GM23248 (cell line): ENCODE measurements around the gene TNIK.

ENCODE experiments used
- EZH2 ChIP-seq: fragments of 200-600 bp; sonication (generic); IDR thresholded peaks from 2 replicates; pipeline ENCODE4 v1.6.1; 2018; ENCODE audit warnings: antibody characterized with exemption, mild to moderate bottlenecking; ENCODE audit not compliant: insufficient read depth, poor library complexity, severe bottlenecking
- EZH2phosphoT487 ChIP-seq: fragments of 200-600 bp; sonication (generic); IDR thresholded peaks from 2 replicates; pipeline ENCODE4 v1.6.1; 2018; ENCODE audit warnings: antibody characterized with exemption, moderate library complexity, mild to moderate bottlenecking, low read depth; ENCODE audit not compliant: insufficient read depth

DNA sequence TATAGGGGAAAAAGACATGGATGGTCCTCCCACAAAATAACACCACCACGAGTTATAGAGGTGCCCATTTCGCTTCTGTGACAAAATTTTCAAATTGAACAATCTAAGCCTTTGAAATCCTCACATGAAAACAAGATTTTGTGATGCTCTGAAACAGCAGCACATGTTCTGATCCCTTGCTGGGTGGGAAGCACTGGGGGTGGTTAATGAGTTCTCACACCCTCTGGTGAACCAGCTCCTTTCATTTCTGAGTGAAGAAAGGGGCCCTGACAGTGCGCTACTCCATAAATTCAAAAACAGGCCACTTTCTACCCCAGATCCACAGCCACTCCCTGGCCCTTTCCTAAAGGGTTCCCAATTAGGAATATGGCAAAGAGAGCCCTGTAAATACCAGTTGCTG is 129.3 kb downstream of the TNIK start:
- TF ChIP-seq EZH2: no peak
- TF ChIP-seq EZH2phosphoT487: no peak
